Activated CD4-positive, alpha-beta memory T cell treated with anti-CD3 and anti-CD28 coated beads, Interleukin-2, amount 10 ng/mL, durations not matched to agents 7 days and 5 days (primary cell): ENCODE data around the gene APOM. TPM values are rescaled to one million over a fixed set of nuclear protein-coding genes. Genes with fewer than 3 reads are reported as not detected.
A peak's percentile ranks its signal among the peaks of the same experiment; 100 is the strongest.

Experiments used
- CTCF ChIA-PET: fragments of 350-600 bp; sonication (Branson Sonifier 250); formaldehyde crosslinking; loops from one replicate; lab custom pipeline; 2021; ENCODE audit warnings: antibody characterized with exemption, inconsistent platforms; lab: Charles Lee
- POLR2A ChIA-PET: fragments of 350-600 bp; sonication (Branson Sonifier 250); formaldehyde crosslinking; loops from one replicate; lab custom pipeline; 2021; ENCODE audit warnings: antibody characterized with exemption; lab: Charles Lee
- DNase-seq: peaks from one replicate; pipeline ENCODE4 v3.0.0-alpha.2; 2020
- H3K27ac Mint-ChIP-seq: one replicate; pipeline ENCODE4 v1.8.0; 2021; ENCODE audit warnings: mild to moderate bottlenecking, mixed read lengths
- H3K27me3 Mint-ChIP-seq: one replicate; pipeline ENCODE4 v1.8.0; 2021; ENCODE audit warnings: mixed read lengths
- H3K36me3 Mint-ChIP-seq: one replicate; pipeline ENCODE4 v1.8.0; 2021; ENCODE audit warnings: low read depth, mixed read lengths
- H3K4me1 Mint-ChIP-seq: one replicate; pipeline ENCODE4 v1.8.0; 2021; ENCODE audit warnings: mixed read lengths
- H3K4me3 Mint-ChIP-seq: one replicate; pipeline ENCODE4 v1.8.0; 2021; ENCODE audit warnings: mild to moderate bottlenecking, mixed read lengths
- H3K9me3 Mint-ChIP-seq: one replicate; pipeline ENCODE4 v1.8.0; 2021; ENCODE audit warnings: mixed read lengths
- total RNA-seq, 2 experiments: library from RNA; stranded (reverse); gene quantifications; one replicate each; pipeline ENCODE4 v1.2.3, GENCODE V29; 2021

The APOM gene
- total RNA-seq, 2 experiments from 2014 or later, result 2.9 to 3.6 TPM

- no peak for DNase-seq
- ChIA-PET CTCF (interaction anchor here (0.7 to 2.9 kb wide), 7 partner anchors 9 to 290 kb away, joined by 3 to 11 read pairs (median 3); partner anchors contain the start of genes ABHD16A, BAG6 and CLIC1), POLR2A (interaction anchor here (0.7 to 8.1 kb wide), 21 partner anchors 8 to 175 kb away, joined by 3 to 278 read pairs (median 5); partner anchors contain the start of genes ABHD16A, APOM, BAG6 and DDX39B)
- peaks cover 86% of the 10 kb centered on the region for H3K36me3 Mint-ChIP-seq
- peak overlapping the region; percentile 87 for H3K27ac Mint-ChIP-seq
- no peaks in the 10 kb centered on the region for H3K9me3 Mint-ChIP-seq
- H3K4me1 Mint-ChIP-seq, result peaks cover 82% of the 10 kb centered on the region
- peak overlapping the region; percentile 95 for H3K4me3 Mint-ChIP-seq
- H3K27me3 Mint-ChIP-seq, result no peaks in the 10 kb centered on the region
Observed at GRCh38 chr6:31661262-31662123, 5.8 kb downstream of the APOM start.

- Mint-ChIP-seq H3K27ac (peak overlapping the region; percentile 54), H3K36me3 (peaks cover 87% of the 10 kb centered on the region), H3K27me3 (no peaks in the 10 kb centered on the region), H3K9me3 (no peaks in the 10 kb centered on the region), H3K4me3 (peak overlapping the region; percentile 95), H3K4me1 (peaks cover 85% of the 10 kb centered on the region)
- ChIA-PET CTCF (interaction anchor here (2.9 kb wide), 1 partner anchor 75 kb away, joined by 11 read pairs; the partner anchor contains the start of gene CLIC1), POLR2A (interaction anchor here (1.0 to 8.1 kb wide), 4 partner anchors 9 to 945 kb away, joined by 3 to 278 read pairs (median 67); partner anchors contain the start of genes APOM, BAG6, CLIC1 and MDC1)
- no peak for DNase-seq
Observed at GRCh38 chr6:31662124-31662723, 6.5 kb downstream of the APOM start.

GRCh38 chr6:31663126-31663960, 7.6 kb downstream of the APOM start:
- H3K27me3 Mint-ChIP-seq, result no peaks in the 10 kb centered on the region
- ChIA-PET CTCF (interaction anchor here (0.5 to 2.6 kb wide), 8 partner anchors 11 to 264 kb away, joined by 3 to 19 read pairs (median 5); partner anchors contain the start of genes BAG6, DDX39B, HSPA1B and LTB), POLR2A (interaction anchor here (0.6 to 8.1 kb wide), 11 partner anchors 10 to 946 kb away, joined by 3 to 278 read pairs (median 8); partner anchors contain the start of genes ABHD16A, APOM, BAG6 and CLIC1)
- no peak for DNase-seq
- peak overlapping the region; percentile 89 for H3K27ac Mint-ChIP-seq
- H3K9me3 Mint-ChIP-seq, result no peaks in the 10 kb centered on the region
- peaks cover 87% of the 10 kb centered on the region for H3K36me3 Mint-ChIP-seq
- peak overlapping the region; percentile 86 for H3K4me3 Mint-ChIP-seq
- peaks cover 84% of the 10 kb centered on the region for H3K4me1 Mint-ChIP-seq

GRCh38 chr6:31663961-31664789, 8.5 kb downstream of the APOM start:
- H3K4me3 Mint-ChIP-seq, result peak overlapping the region; percentile 86
- peak overlapping the region; percentile 89 for H3K27ac Mint-ChIP-seq
- ChIA-PET POLR2A (interaction anchor here (0.6 to 8.1 kb wide), 42 partner anchors 11 to 1308 kb away, joined by 3 to 278 read pairs (median 4); partner anchors contain the start of genes ABHD16A, APOM, BAG6 and CLIC1), CTCF (interaction anchor here (0.5 to 2.6 kb wide), 11 partner anchors 12 to 265 kb away, joined by 3 to 19 read pairs (median 5); partner anchors contain the start of genes BAG6, HSPA1B, LTB and NEU1)
- no peaks in the 10 kb centered on the region for H3K27me3 Mint-ChIP-seq
- DNase-seq, result peak; percentile 36
- H3K9me3 Mint-ChIP-seq, result no peaks in the 10 kb centered on the region
- peaks cover 82% of the 10 kb centered on the region for H3K4me1 Mint-ChIP-seq
- H3K36me3 Mint-ChIP-seq, result peaks cover 89% of the 10 kb centered on the region

GRCh38 chr6:31664790-31665500, 9.3 kb downstream of the APOM start, which contains the start of gene GPANK1:
TSS of gene GPANK1 (minus strand) at chr6:31664997. CDS start at chr6:31664478, 519 bp downstream.
- peaks cover 75% of the 10 kb centered on the region for H3K4me1 Mint-ChIP-seq
- no peaks in the 10 kb centered on the region for H3K9me3 Mint-ChIP-seq
- H3K27ac Mint-ChIP-seq, result peak within 1 kb of the TSS; percentile 89
- H3K36me3 Mint-ChIP-seq, result peaks cover 90% of the 10 kb centered on the region
- H3K27me3 Mint-ChIP-seq, result no peaks in the 10 kb centered on the region
- peak; percentile 94 for DNase-seq
- ChIA-PET POLR2A (interaction anchor here (0.6 to 8.1 kb wide), 39 partner anchors 11 to 1307 kb away, joined by 3 to 278 read pairs (median 5); partner anchors contain the start of genes ABHD16A, APOM, BAG6 and CLIC1), CTCF (interaction anchor here (0.5 to 2.6 kb wide), 9 partner anchors 12 to 351 kb away, joined by 3 to 19 read pairs (median 5); partner anchors contain the start of genes BAG6, HSPA1B and NEU1)
- peak within 1 kb of the TSS; percentile 86 for H3K4me3 Mint-ChIP-seq

GRCh38 chr6:31665501-31666336, 10.0 kb downstream of the APOM start, which contains the start of gene CSNK2B:
TSS of gene CSNK2B (plus strand) at chr6:31666080. CDS start at chr6:31666832, 752 bp downstream.
- H3K9me3 Mint-ChIP-seq, result no peaks in the 10 kb centered on the region
- peaks cover 74% of the 10 kb centered on the region for H3K4me1 Mint-ChIP-seq
- H3K4me3 Mint-ChIP-seq, result peak within 1 kb of the TSS; percentile 86
- POLR2A ChIA-PET, result interaction anchor here (1.0 to 8.1 kb wide), 29 partner anchors 12 to 1306 kb away, joined by 3 to 278 read pairs (median 7); partner anchors contain the start of genes ABHD16A, APOM, BAG6 and CLIC1
- H3K27ac Mint-ChIP-seq, result peak within 1 kb of the TSS; percentile 89
- peaks cover 92% of the 10 kb centered on the region for H3K36me3 Mint-ChIP-seq
- DNase-seq, result peak; percentile 99
- CTCF ChIA-PET, result interaction anchor here (0.6 to 2.6 kb wide), 7 partner anchors 13 to 352 kb away, joined by 3 to 19 read pairs (median 6); partner anchors contain the start of genes BAG6, HSPA1B and NEU1
- no peaks in the 10 kb centered on the region for H3K27me3 Mint-ChIP-seq

GRCh38 chr6:31666337-31666965, 10.8 kb downstream of the APOM start:
- no peak for DNase-seq
- H3K27ac Mint-ChIP-seq, result peak overlapping the region; percentile 89
- H3K9me3 Mint-ChIP-seq, result no peaks in the 10 kb centered on the region
- CTCF ChIA-PET, result interaction anchor here (0.8 to 1.7 kb wide), 8 partner anchors 23 to 223 kb away, joined by 3 to 7 read pairs (median 3); partner anchors contain the start of genes ABHD16A, HSPA1B, NEU1 and VARS1
- POLR2A ChIA-PET, result interaction anchor here (0.8 to 8.1 kb wide), 15 partner anchors 9 to 305 kb away, joined by 3 to 278 read pairs (median 5); partner anchors contain the start of genes ABHD16A, APOM, BAG6 and CLIC1
- peaks cover 92% of the 10 kb centered on the region for H3K36me3 Mint-ChIP-seq
- peak overlapping the region; percentile 86 for H3K4me3 Mint-ChIP-seq
- H3K4me1 Mint-ChIP-seq, result peaks cover 67% of the 10 kb centered on the region
- H3K27me3 Mint-ChIP-seq, result no peaks in the 10 kb centered on the region

- no peaks in the 10 kb centered on the region for H3K27me3 Mint-ChIP-seq
- no peak within 1 kb of the TSS for H3K4me3 Mint-ChIP-seq
- peaks cover 81% of the 10 kb centered on the region for H3K36me3 Mint-ChIP-seq
- H3K9me3 Mint-ChIP-seq, result no peaks in the 10 kb centered on the region
- CTCF ChIA-PET, result interaction anchor here (1.0 kb wide), 1 partner anchor 10 kb away, joined by 4 read pairs; no protein-coding TSS in a partner anchor
- peaks cover 37% of the 10 kb centered on the region for H3K4me1 Mint-ChIP-seq
- DNase-seq, result no peak
- POLR2A ChIA-PET, result interaction anchor here (3.1 kb wide), 1 partner anchor 17 kb away, joined by 12 read pairs; the partner anchor contains the start of gene BAG6
- H3K27ac Mint-ChIP-seq, result peak within 1 kb of the TSS; percentile 10
Observed at GRCh38 chr6:31669676-31670075, 14.0 kb downstream of the APOM start, which contains the start of gene LY6G5B. TSS of gene LY6G5B (plus strand) at chr6:31669976. CDS start at chr6:31670951, 975 bp downstream.

GRCh38 chr6:31676322-31676903, 20.7 kb downstream of the APOM start:
- CTCF ChIA-PET, result no interaction called here
- DNase-seq, result no peak

More at GRCh38 chr6:31676322-31676903, 20.7 kb downstream of the APOM start:
- Mint-ChIP-seq H3K4me1 (peaks cover 34% of the 10 kb centered on the region), H3K27me3 (no peaks in the 10 kb centered on the region), H3K36me3 (peaks cover 22% of the 10 kb centered on the region), H3K27ac (no peak overlapping the region), H3K4me3 (no peak overlapping the region), H3K9me3 (no peaks in the 10 kb centered on the region)
- POLR2A ChIA-PET, result no interaction called here
